Immature natural killer cell (primary cell): ENCODE measurements around the gene BUB1B. TPM values are rescaled to one million over a fixed set of nuclear protein-coding genes. Genes with fewer than 3 reads are reported as not detected.
A peak's percentile ranks its signal among the peaks of the same experiment; 100 is the strongest.
"Not testable (repeated sequence)": the region's sequence is repeated elsewhere in the genome, so short reads cannot be mapped to it uniquely, and the experiment has no call there.

Experiments used
- DNase-seq, 3 donors: peaks; one replicate each; pipeline ENCODE4 v3.0.0; 2022; ENCODE audit warnings: mixed read lengths in 1 of 3
- H3K27ac Mint-ChIP-seq, 6 donors: one replicate each; pipeline ENCODE4 v1.8.0; 2020; ENCODE audit warnings: mixed read lengths in 6 of 6, mild to moderate bottlenecking in 5 of 6, inconsistent platforms in 4 of 6, moderate library complexity in 3 of 6
- H3K27me3 Mint-ChIP-seq, 3 donors: one replicate each; pipeline ENCODE4 v1.8.0; 2020 to 2021; ENCODE audit warnings: low read depth in 3 of 3, mild to moderate bottlenecking in 3 of 3, mixed read lengths in 3 of 3, moderate library complexity in 3 of 3, inconsistent platforms in 1 of 3
- H3K36me3 Mint-ChIP-seq, 3 donors: one replicate each; pipeline ENCODE4 v1.8.0; 2020; ENCODE audit warnings: mixed read lengths in 3 of 3, inconsistent platforms in 2 of 3, mild to moderate bottlenecking in 2 of 3
- H3K4me1 Mint-ChIP-seq, 2 donors: one replicate each; pipeline ENCODE4 v1.8.0; 2020; ENCODE audit warnings: inconsistent platforms in 2 of 2, mild to moderate bottlenecking in 2 of 2, mixed read lengths in 2 of 2, moderate library complexity in 1 of 2
- H3K4me3 Mint-ChIP-seq, 5 donors: one replicate each; pipeline ENCODE4 v1.8.0; 2020; ENCODE audit warnings: mild to moderate bottlenecking in 5 of 5, mixed read lengths in 5 of 5, inconsistent platforms in 3 of 5, moderate library complexity in 3 of 5
- H3K9me3 Mint-ChIP-seq, 6 donors: one replicate each; pipeline ENCODE4 v1.8.0; 2020; ENCODE audit warnings: mild to moderate bottlenecking in 6 of 6, mixed read lengths in 6 of 6, inconsistent platforms in 4 of 6, moderate library complexity in 3 of 6
- polyA plus RNA-seq, 3 donors: library from polyadenylated mRNA; unstranded; fragments of 300-500 nt; fragmentation: Illumina TruSeq; gene quantifications; one replicate each; pipeline ENCODE4 v1.2.3, GENCODE V29; 2021

Gene BUB1B
- polyA plus RNA-seq, 3 donors from 2014 or later = 0.74 to 0.99 TPM; not detected in 1

- Mint-ChIP-seq H3K9me3 (no peaks in the 10 kb centered on the region), H3K27me3 (peaks cover 3 to 10% (median 4%) of the 10 kb centered on the region in 3 donors), H3K27ac (no peak overlapping the region), H3K4me1 (no peaks in the 10 kb centered on the region), H3K36me3 (no peaks in the 10 kb centered on the region), H3K4me3 (no peak overlapping the region)
- DNase-seq = no peak
These were observed 11.5 kb upstream of the BUB1B start for GRCh38 chr15:40149339-40149738.

DNA sequence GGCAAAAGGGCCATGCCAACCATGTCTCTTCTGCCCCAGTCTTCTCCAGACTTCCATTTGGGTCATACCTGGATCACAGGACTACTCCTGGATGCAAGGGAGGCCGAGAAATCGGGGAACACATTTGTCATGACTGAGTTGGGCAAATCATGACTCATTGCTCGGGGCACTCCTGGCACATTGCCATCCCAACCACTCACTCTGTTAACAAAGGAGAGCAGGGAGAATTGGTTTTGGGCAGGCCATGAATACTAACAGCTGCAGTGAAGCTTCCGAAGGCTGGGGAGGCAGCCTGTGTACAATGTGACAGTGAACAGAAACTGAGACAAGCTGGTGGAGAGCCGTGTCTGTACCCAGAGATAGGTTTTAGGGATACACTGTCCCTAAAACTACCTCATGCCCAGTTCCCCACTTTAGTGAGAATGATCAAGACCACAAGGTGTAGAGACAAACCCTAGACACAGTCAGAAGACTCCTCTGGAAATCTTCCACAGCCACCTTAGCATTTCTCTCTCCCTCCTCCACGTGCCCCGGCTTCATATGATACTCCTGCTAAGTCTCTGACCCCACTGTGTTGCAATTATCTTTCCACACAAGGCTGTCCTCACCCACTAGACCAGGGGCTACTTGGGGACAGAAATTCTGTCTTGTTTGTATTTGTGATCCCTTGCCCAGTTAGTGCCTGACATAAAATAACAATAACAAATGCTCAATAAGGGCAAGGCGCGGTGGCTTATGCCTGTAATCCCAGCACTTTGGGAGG is 10.5 kb upstream of the BUB1B start:
- no peak overlapping the region for H3K4me3 Mint-ChIP-seq
- H3K4me1 Mint-ChIP-seq = no peaks in the 10 kb centered on the region
- no peaks in the 10 kb centered on the region for H3K36me3 Mint-ChIP-seq
- no peak overlapping the region for H3K27ac Mint-ChIP-seq
- peaks cover 3 to 10% (median 4%) of the 10 kb centered on the region in 3 donors for H3K27me3 Mint-ChIP-seq
- no peaks in the 10 kb centered on the region for H3K9me3 Mint-ChIP-seq
- no peak for DNase-seq

DNA sequence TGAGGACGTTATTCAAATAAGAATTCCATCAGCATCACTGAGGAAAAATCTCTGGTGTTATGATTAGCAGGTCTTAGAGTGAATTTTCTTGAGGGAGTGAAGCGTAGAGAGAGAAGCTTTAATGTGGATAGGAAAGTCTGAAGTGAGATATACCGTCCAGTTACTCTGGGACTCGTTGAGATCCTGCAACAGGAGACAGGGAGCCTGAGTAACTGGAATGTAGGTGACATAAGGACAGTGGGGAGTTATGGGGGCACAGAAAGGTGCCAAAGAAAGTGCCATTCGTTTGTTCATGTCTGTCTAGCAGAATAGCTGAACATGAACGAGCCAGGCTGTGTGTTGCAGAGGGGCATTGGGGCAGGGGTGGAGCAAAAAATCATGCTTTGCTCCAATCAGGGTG is 9.4 kb upstream of the BUB1B start:
- H3K27ac Mint-ChIP-seq = no peak overlapping the region
- H3K36me3 Mint-ChIP-seq = no peaks in the 10 kb centered on the region
- H3K9me3 Mint-ChIP-seq = no peaks in the 10 kb centered on the region
- no peak for DNase-seq
- no peaks in the 10 kb centered on the region for H3K4me1 Mint-ChIP-seq
- peaks cover 4 to 12% (median 5%) of the 10 kb centered on the region in 3 donors for H3K27me3 Mint-ChIP-seq
- no peak overlapping the region for H3K4me3 Mint-ChIP-seq

- DNase-seq = no peak
- H3K27me3 Mint-ChIP-seq = peaks cover 4 to 12% (median 5%) of the 10 kb centered on the region in 3 donors
- H3K36me3 Mint-ChIP-seq = no peaks in the 10 kb centered on the region
- no peak overlapping the region for H3K4me3 Mint-ChIP-seq
- no peak overlapping the region for H3K27ac Mint-ChIP-seq
- H3K4me1 Mint-ChIP-seq = no peaks in the 10 kb centered on the region
- H3K9me3 Mint-ChIP-seq = no peaks in the 10 kb centered on the region
These were observed 8.9 kb upstream of the BUB1B start for GRCh38 chr15:40151991-40152390.

GRCh38 chr15:40154821-40155220 is 6.0 kb upstream of the BUB1B start:
- peaks cover 4 to 10% (median 4%) of the 10 kb centered on the region in 3 donors for H3K27me3 Mint-ChIP-seq

GRCh38 chr15:40155270-40155910 is 5.5 kb upstream of the BUB1B start:
- Mint-ChIP-seq H3K27ac (peak overlapping the region in 1 of 6 donors; percentile 58), H3K36me3 (no peaks in the 10 kb centered on the region), H3K4me3 (no peak overlapping the region), H3K4me1 (peaks cover 0 to 5% of the 10 kb centered on the region in 2 donors), H3K27me3 (peaks cover 2 to 8% (median 4%) of the 10 kb centered on the region in 3 donors), H3K9me3 (no peaks in the 10 kb centered on the region)
- no peak for DNase-seq

More at GRCh38 chr15:40154821-40155220, 6.0 kb upstream of the BUB1B start:
- not testable (repeated sequence) for H3K9me3 Mint-ChIP-seq, H3K4me1 Mint-ChIP-seq, H3K4me3 Mint-ChIP-seq, H3K36me3 Mint-ChIP-seq, DNase-seq, H3K27ac Mint-ChIP-seq

DNA sequence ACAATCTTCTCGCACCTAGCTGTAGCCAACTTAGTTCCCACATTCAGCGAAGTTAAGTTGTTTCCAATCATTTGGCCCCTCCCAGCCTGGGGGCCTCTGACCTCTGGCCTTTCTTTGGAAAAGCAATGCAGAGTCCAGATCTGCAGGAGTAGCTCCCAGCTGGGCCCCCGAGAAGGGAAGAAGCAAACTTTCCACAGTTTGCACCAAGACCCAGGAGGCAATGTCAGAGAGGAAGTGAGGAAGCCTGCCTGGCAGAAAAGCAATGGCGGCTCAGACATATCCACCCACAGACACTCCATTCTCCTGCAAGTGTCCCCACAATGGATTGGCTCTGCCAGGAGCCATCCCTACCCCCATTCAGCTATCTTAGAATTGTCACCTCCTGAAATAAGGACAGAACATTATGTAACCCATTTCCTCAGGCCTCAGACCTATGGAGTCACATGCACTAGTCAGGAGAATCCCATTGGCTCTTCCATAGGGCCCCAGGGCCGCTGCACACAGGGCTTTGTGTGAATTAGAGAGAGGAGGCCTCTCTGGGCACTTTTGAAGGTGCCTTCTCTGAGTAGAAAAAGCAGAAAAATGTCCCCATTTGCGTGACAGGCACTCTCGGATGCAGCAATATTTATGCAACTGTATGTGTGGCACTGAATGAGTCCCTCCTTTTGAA is 3.0 kb upstream of the BUB1B start:
- Mint-ChIP-seq H3K36me3 (no peaks in the 10 kb centered on the region), H3K4me1 (peaks cover 0 to 5% of the 10 kb centered on the region in 2 donors), H3K27me3 (peaks cover 0 to 2% (median 2%) of the 10 kb centered on the region in 3 donors), H3K4me3 (no peak overlapping the region), H3K9me3 (no peaks in the 10 kb centered on the region), H3K27ac (no peak overlapping the region)
- DNase-seq = no peak

- peaks cover 0 to 2% (median 2%) of the 10 kb centered on the region in 3 donors for H3K27me3 Mint-ChIP-seq
- peaks cover 0 to 5% of the 10 kb centered on the region in 2 donors for H3K4me1 Mint-ChIP-seq
- peak overlapping the region in 1 of 6 donors; percentile 52 for H3K27ac Mint-ChIP-seq
- H3K4me3 Mint-ChIP-seq = peak overlapping the region in 1 of 5 donors; percentile 5
- no peaks in the 10 kb centered on the region for H3K36me3 Mint-ChIP-seq
- no peaks in the 10 kb centered on the region for H3K9me3 Mint-ChIP-seq
- no peak for DNase-seq
These were observed 848 bp upstream of the BUB1B start for GRCh38 chr15:40160021-40160420.

DNA sequence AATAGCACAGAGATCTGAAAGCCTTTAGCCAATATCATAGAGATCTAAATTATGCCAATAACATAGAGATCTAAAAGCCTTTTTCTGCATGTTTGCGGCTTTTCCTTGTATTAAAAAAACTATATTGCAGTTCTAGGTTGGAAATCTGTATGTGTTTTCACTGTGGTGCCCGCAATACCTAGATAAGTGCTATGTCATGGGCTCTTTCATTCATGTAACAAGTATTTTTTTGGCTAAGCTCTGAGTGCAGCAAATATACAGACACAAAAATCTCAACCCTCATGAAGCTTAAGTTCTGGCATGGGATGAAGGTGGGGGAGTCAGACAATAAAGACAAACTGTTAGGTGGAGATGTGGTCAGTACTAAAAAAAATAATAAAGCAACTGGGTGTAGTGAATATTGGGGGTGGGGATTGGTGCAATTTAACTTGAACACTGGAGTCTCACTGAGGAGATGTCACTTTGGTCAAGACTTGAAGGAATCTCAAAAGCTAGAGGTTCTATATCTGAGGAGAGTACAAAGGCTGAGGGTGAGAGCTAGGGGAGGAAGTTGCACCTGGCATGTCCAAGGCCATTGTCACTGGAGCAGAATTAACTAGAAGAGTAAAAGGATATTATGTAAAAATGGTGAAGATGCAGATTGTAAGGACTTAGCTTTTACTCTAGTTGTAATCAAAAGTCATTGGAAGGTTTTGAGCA is 973 bp downstream of the BUB1B start:
- peaks cover 0 to 5% of the 10 kb centered on the region in 2 donors for H3K4me1 Mint-ChIP-seq
- no peak for DNase-seq
- no peak overlapping the region for H3K4me3 Mint-ChIP-seq
- H3K27me3 Mint-ChIP-seq = no peaks in the 10 kb centered on the region
- no peak overlapping the region for H3K27ac Mint-ChIP-seq
- H3K36me3 Mint-ChIP-seq = no peaks in the 10 kb centered on the region
- H3K9me3 Mint-ChIP-seq = no peaks in the 10 kb centered on the region

- peaks cover 0 to 1% (median 0%) of the 10 kb centered on the region in 3 donors for H3K36me3 Mint-ChIP-seq
These were observed 1.7 kb downstream of the BUB1B start for GRCh38 chr15:40162552-40162951.

DNA sequence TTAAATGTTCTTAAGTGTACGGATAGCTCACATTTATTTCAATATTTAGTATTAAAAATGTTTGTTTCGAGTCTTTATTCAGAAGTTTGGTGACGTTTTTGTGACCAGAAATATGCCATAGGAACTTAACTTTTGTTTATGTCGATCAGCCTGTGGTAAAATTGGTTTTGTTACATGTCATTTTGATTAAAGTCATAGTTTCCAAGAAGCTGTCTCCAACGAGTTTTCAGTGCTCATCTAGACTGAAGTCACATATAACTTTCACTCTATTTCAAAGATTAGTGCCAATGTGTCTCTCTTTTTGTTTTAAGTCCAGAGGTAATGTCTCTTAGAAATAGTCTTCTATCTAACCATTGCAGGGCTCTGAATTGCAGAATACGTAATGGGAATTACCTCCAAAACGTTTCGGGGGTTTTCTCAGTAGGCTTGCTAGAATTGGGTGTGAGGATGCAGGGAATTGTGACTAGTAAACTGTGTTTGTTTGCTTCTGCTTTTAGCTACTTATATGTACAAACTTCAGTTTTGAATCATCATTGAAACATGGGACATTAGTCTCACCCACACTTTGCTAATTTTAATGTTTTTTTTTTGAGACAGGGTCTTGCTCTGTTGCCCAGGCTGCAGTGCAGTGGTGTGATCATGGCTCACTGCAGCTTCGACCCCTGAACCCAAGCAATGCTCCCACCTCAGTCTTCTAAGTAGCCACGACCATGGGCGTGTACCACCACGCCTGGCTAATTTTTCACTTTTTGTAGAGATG is 3.0 kb downstream of the BUB1B start:
- no peaks in the 10 kb centered on the region for H3K27me3 Mint-ChIP-seq
- no peak overlapping the region for H3K4me3 Mint-ChIP-seq
- no peak for DNase-seq
- no peaks in the 10 kb centered on the region for H3K9me3 Mint-ChIP-seq
- H3K4me1 Mint-ChIP-seq = peaks cover 0 to 5% of the 10 kb centered on the region in 2 donors
- H3K27ac Mint-ChIP-seq = no peak overlapping the region
- peaks cover 0 to 3% (median 0%) of the 10 kb centered on the region in 3 donors for H3K36me3 Mint-ChIP-seq

More at GRCh38 chr15:40162552-40162951, 1.7 kb downstream of the BUB1B start:
- no peak overlapping the region for H3K4me3 Mint-ChIP-seq
- no peak overlapping the region for H3K27ac Mint-ChIP-seq
- H3K4me1 Mint-ChIP-seq = peaks cover 0 to 5% of the 10 kb centered on the region in 2 donors
- no peaks in the 10 kb centered on the region for H3K9me3 Mint-ChIP-seq
- H3K27me3 Mint-ChIP-seq = no peaks in the 10 kb centered on the region
- DNase-seq = no peak

- H3K27ac Mint-ChIP-seq, DNase-seq: not testable (repeated sequence)
These were observed 6.5 kb downstream of the BUB1B start for GRCh38 chr15:40167374-40167773.

GRCh38 chr15:40175160-40175559 is 14.3 kb downstream of the BUB1B start:
- Mint-ChIP-seq H3K27ac (no peak overlapping the region), H3K9me3 (no peaks in the 10 kb centered on the region), H3K4me3 (no peak overlapping the region), H3K36me3 (no peaks in the 10 kb centered on the region), H3K27me3 (peaks cover 0 to 3% (median 0%) of the 10 kb centered on the region in 3 donors), H3K4me1 (no peaks in the 10 kb centered on the region)
- no peak for DNase-seq

More at GRCh38 chr15:40167374-40167773, 6.5 kb downstream of the BUB1B start:
- H3K4me1 Mint-ChIP-seq, H3K27me3 Mint-ChIP-seq, H3K4me3 Mint-ChIP-seq, H3K36me3 Mint-ChIP-seq, H3K9me3 Mint-ChIP-seq: not testable (repeated sequence)
